Panc1 (cell line): ENCODE data around the gene SLC11A1. TPM values are rescaled to one million over a fixed set of nuclear protein-coding genes. Genes with fewer than 3 reads are reported as not detected.

ENCODE experiments used
- ATAC-seq: fragments of 200-7000 bp; cut with Tn5 transposase; 2 replicates; pipeline ENCODE4 v1.9.1; 2020; ENCODE audit warnings: mild to moderate bottlenecking, moderate library complexity
- BruUV-seq: library from RNA; stranded (reverse); fragments of 400-500 nt; replicated peaks from 2 replicates; lab custom pipeline; 2021; lab: Mats Ljungman, UMichigan
- CTCF ChIA-PET: fragments of 300-600 bp; sonication (Branson Sonifier 250); formaldehyde crosslinking; loops from one replicate; lab custom pipeline; 2022; ENCODE audit warnings: antibody characterized with exemption; lab: Charles Lee
- POLR2A ChIA-PET: fragments of 300-600 bp; sonication (Branson Sonifier 250); formaldehyde crosslinking; loops from one replicate; lab custom pipeline; 2022; ENCODE audit warnings: antibody characterized with exemption; lab: Charles Lee
- DNase-seq: peaks from one replicate; pipeline ENCODE4 v3.0.0-alpha.2; 2010; ENCODE audit warnings: low read depth, low spot score
- H3K27ac ChIP-seq: 2 replicates; pipeline ENCODE4 v1.5.1; 2011; ENCODE audit warnings: mild to moderate bottlenecking, low read length, inconsistent platforms
- H3K27me3 ChIP-seq: fragments of 200-500 bp; sonication (Bioruptor generic); 2 replicates; pipeline ENCODE4 v1.6.0; 2014; ENCODE audit warnings: low read length, inconsistent platforms; ENCODE audit not compliant: control insufficient read depth, insufficient read depth
- H3K36me3 ChIP-seq: fragments of 200-500 bp; sonication (Bioruptor generic); 2 replicates; pipeline ENCODE4 v1.5.1; 2014; ENCODE audit warnings: inconsistent platforms, mild to moderate bottlenecking, low read length, moderate library complexity; ENCODE audit not compliant: control insufficient read depth, insufficient read depth
- H3K4me1 ChIP-seq: 2 replicates; pipeline ENCODE4 v1.5.1; 2011; ENCODE audit warnings: inconsistent platforms, mild to moderate bottlenecking, low read length, moderate library complexity; ENCODE audit not compliant: control insufficient read depth, insufficient read depth
- H3K4me3 ChIP-seq, 2 experiments: 2 replicates each; pipeline ENCODE4 v1.5.1; 2011 to 2012; ENCODE audit warnings: low read depth in 2 of 2, low read length in 2 of 2, mild to moderate bottlenecking in 2 of 2, inconsistent platforms in 1 of 2, moderate library complexity in 1 of 2
- H3K9me3 ChIP-seq: fragments of 200-500 bp; sonication (Bioruptor generic); 2 replicates; pipeline ENCODE4 v1.5.1; 2014; ENCODE audit warnings: low read depth, mild to moderate bottlenecking, inconsistent platforms, low read length, moderate library complexity; ENCODE audit not compliant: control insufficient read depth, insufficient read depth
- CTCF ChIP-seq: fragments of 450-650 bp; IDR thresholded peaks from 2 replicates; pipeline ENCODE4 v1.5.1; 2017; ENCODE audit warnings: mild to moderate bottlenecking
- POLR2AphosphoS5 ChIP-seq: IDR thresholded peaks from 2 replicates; pipeline ENCODE4 v1.6.1; 2012; ENCODE audit warnings: mild to moderate bottlenecking, low read depth, low read length, moderate library complexity
- SIN3A ChIP-seq: IDR thresholded peaks from 2 replicates; pipeline ENCODE4 v1.6.1; 2012; ENCODE audit warnings: low read depth, mild to moderate bottlenecking, low read length, moderate library complexity, borderline replicate concordance; ENCODE audit not compliant: insufficient read depth
- TCF7L2 ChIP-seq: IDR thresholded peaks from 2 replicates; pipeline ENCODE4 v1.6.1; 2011; ENCODE audit warnings: mild to moderate bottlenecking, low read depth, low read length, inconsistent platforms
- in situ Hi-C: cut with HindIII; loops from 2 replicates; pipeline ENCODE4 v1.10.0; 2016; ENCODE audit warnings: low sequenced_read_pairs, low pct_unique_long_range_greater_than_20kb
- intact Hi-C: fragments of 100-400 bp; cut with micrococcal nuclease; formaldehyde crosslinking; loops from one replicate; pipeline ENCODE4 v1.10.0; 2022; ENCODE audit not compliant: unreplicated experiment
- total RNA-seq: library from RNA; stranded (reverse); gene quantifications from one replicate; pipeline ENCODE4 v1.2.1, GENCODE V29; 2021; ENCODE audit not compliant: unreplicated experiment
- TF ChIP-seq, protein P1 (sequence below), 2 experiments: IDR thresholded peaks; 2 replicates each; pipeline ENCODE4 v1.6.1; 2011 to 2012; ENCODE audit warnings: low read depth in 2 of 2, control low read depth in 1 of 2, low read length in 1 of 2, mild to moderate bottlenecking in 1 of 2, moderate library complexity in 1 of 2; ENCODE audit not compliant: insufficient read depth in 1 of 2

Gene SLC11A1
- total RNA-seq, 1 experiment from 2014 or later, result 0.31 TPM

DNA sequence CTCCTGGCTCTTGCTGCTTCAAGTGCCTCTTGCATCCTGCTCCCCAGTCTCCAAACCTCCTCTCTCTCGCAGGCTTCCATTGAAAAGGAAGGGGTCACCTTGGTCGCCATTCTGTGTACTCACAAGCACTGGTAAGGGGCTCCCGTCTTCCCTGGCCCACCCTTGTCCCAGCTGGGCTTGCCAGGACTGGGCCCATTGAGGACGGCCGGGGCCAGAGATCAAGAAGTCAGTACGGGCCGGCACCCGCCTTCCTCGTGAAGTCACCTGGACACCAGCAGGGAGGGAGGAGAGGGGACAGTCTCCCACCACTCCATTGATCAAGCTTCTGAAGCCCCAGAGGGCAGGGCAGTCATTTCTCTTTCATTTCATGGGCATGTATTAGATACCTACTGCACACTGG, 41.4 kb upstream of the SLC11A1 start:
- ATAC-seq (no peak), DNase-seq (no peak)
- no peak overlapping the region for H3K4me3 ChIP-seq
- CTCF ChIA-PET, result no interaction called here
- H3K27ac ChIP-seq, result no peak overlapping the region
- in situ Hi-C loops, result no loop called here
- intact Hi-C loops, result no loop called here
- no TSS peak for BruUV-seq
- no peaks in the 10 kb centered on the region for H3K36me3 ChIP-seq
- H3K4me1 ChIP-seq, result peaks cover 3% of the 10 kb centered on the region; the same call in 1 of the 2 replicates
- TF ChIP-seq TCF7L2 (no peak), CTCF (no peak), SIN3A (no peak), POLR2AphosphoS5 (no peak)
- TF ChIP-seq, protein P1, sequence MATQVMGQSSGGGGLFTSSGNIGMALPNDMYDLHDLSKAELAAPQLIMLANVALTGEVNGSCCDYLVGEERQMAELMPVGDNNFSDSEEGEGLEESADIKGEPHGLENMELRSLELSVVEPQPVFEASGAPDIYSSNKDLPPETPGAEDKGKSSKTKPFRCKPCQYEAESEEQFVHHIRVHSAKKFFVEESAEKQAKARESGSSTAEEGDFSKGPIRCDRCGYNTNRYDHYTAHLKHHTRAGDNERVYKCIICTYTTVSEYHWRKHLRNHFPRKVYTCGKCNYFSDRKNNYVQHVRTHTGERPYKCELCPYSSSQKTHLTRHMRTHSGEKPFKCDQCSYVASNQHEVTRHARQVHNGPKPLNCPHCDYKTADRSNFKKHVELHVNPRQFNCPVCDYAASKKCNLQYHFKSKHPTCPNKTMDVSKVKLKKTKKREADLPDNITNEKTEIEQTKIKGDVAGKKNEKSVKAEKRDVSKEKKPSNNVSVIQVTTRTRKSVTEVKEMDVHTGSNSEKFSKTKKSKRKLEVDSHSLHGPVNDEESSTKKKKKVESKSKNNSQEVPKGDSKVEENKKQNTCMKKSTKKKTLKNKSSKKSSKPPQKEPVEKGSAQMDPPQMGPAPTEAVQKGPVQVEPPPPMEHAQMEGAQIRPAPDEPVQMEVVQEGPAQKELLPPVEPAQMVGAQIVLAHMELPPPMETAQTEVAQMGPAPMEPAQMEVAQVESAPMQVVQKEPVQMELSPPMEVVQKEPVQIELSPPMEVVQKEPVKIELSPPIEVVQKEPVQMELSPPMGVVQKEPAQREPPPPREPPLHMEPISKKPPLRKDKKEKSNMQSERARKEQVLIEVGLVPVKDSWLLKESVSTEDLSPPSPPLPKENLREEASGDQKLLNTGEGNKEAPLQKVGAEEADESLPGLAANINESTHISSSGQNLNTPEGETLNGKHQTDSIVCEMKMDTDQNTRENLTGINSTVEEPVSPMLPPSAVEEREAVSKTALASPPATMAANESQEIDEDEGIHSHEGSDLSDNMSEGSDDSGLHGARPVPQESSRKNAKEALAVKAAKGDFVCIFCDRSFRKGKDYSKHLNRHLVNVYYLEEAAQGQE (IDR thresholded peaks at IDR 0.05; ENCODE audit: insufficient read depth in 1 of 2, low read depth in 2 of 2, low read length in 1 of 2), result no peak
- POLR2A ChIA-PET, result no interaction called here
- H3K9me3 ChIP-seq, result no peaks in the 10 kb centered on the region
- no peaks in the 10 kb centered on the region for H3K27me3 ChIP-seq

DNA sequence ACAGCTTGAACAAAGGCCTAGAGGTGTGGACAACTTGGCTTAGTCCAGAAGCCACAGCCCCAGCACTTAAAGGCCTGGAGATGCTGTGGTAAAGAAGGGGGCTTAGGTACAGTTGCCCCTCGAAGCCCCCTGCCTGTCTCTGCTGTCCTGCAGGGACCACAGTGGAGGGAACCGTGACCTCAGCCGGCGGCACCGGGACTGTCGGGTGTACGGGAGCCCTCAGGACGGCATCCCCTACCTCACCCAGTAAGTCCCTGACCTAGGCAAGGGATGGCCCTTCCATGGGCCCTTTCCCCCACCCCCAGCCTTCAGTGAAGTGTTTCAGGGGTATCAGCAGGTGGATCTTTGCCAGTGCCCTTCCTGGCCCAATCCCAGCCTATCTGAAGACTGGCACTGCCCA, 40.7 kb upstream of the SLC11A1 start:
- BruUV-seq, result no TSS peak
- POLR2A ChIA-PET, result no interaction called here
- in situ Hi-C loops, result no loop called here

More for the DNA sequence above, 40.7 kb upstream of the SLC11A1 start:
- Histone ChIP-seq H3K4me3 (no peak overlapping the region), H3K27me3 (no peaks in the 10 kb centered on the region), H3K27ac (no peak overlapping the region), H3K36me3 (no peaks in the 10 kb centered on the region), H3K9me3 (no peaks in the 10 kb centered on the region), H3K4me1 (peaks cover 3% of the 10 kb centered on the region; the same call in 1 of the 2 replicates)
- intact Hi-C loops, result no loop called here
- DNase-seq (no peak), ATAC-seq (no peak)
- no peak for TF ChIP-seq POLR2AphosphoS5
- TF ChIP-seq CTCF, result no peak
- TF ChIP-seq SIN3A, result no peak
- TF ChIP-seq, protein P1 (IDR thresholded peaks at IDR 0.05; ENCODE audit: insufficient read depth in 1 of 2, low read depth in 2 of 2, low read length in 1 of 2), result no peak
- TF ChIP-seq TCF7L2, result no peak
- CTCF ChIA-PET, result no interaction called here
